Activated T-helper 2 cell treated with anti-CD3 and anti-CD28 coated beads, Interferon-gamma antibody, Interleukin-2, Interleukin-4, amounts not matched to agents 10 μg/mL and 5 μg/mL and 100 μg/mL, durations not matched to agents 14 hours and 24 hours and 36 hours (primary cell): ENCODE measurements around the gene COLEC12. TPM values are rescaled to one million over a fixed set of nuclear protein-coding genes. Genes with fewer than 3 reads are reported as not detected.

Experiments used
- DNase-seq: peaks from one replicate; pipeline ENCODE4 v3.0.0; 2021; ENCODE audit warnings: low spot score
- H3K27ac Mint-ChIP-seq: one replicate; pipeline ENCODE4 v1.8.0; 2021; ENCODE audit warnings: mixed read lengths
- H3K27me3 Mint-ChIP-seq: one replicate; pipeline ENCODE4 v1.8.0; 2021; ENCODE audit warnings: low read depth, mixed read lengths
- H3K36me3 Mint-ChIP-seq: one replicate; pipeline ENCODE4 v1.8.0; 2021; ENCODE audit warnings: low read depth, mixed read lengths
- H3K4me1 Mint-ChIP-seq: one replicate; pipeline ENCODE4 v1.8.0; 2021; ENCODE audit warnings: low read depth, mixed read lengths
- H3K4me3 Mint-ChIP-seq: one replicate; pipeline ENCODE4 v1.8.0; 2021; ENCODE audit warnings: low read depth, mild to moderate bottlenecking, moderate library complexity, mixed read lengths
- H3K9me3 Mint-ChIP-seq: one replicate; pipeline ENCODE4 v1.8.0; 2021; ENCODE audit warnings: mixed read lengths
- intact Hi-C: fragments of 100-400 bp; cut with micrococcal nuclease; formaldehyde crosslinking; loops from one replicate; pipeline ENCODE4 v1.15.1; 2023
- total RNA-seq: library from RNA; stranded (reverse); gene quantifications from 2 replicates; pipeline ENCODE4 v1.2.3, GENCODE V29; 2022

The COLEC12 gene
- total RNA-seq, 1 donor from 2014 or later = not detected

GRCh38 chr18:460791-461190, 39.7 kb downstream of the COLEC12 start:
- DNase-seq = no peak
- H3K9me3 Mint-ChIP-seq = no peaks in the 10 kb centered on the region
- H3K27me3 Mint-ChIP-seq = peaks cover 16% of the 10 kb centered on the region
- no peak overlapping the region for H3K27ac Mint-ChIP-seq
- no peaks in the 10 kb centered on the region for H3K36me3 Mint-ChIP-seq
- no peak overlapping the region for H3K4me3 Mint-ChIP-seq
- no peaks in the 10 kb centered on the region for H3K4me1 Mint-ChIP-seq
- intact Hi-C loops = no loop called here

GRCh38 chr18:459814-460593, 40.5 kb downstream of the COLEC12 start:
- no peak overlapping the region for H3K27ac Mint-ChIP-seq
- H3K4me1 Mint-ChIP-seq = no peaks in the 10 kb centered on the region
- no peak overlapping the region for H3K4me3 Mint-ChIP-seq
- no peaks in the 10 kb centered on the region for H3K36me3 Mint-ChIP-seq
- intact Hi-C loops = no loop called here
- H3K9me3 Mint-ChIP-seq = no peaks in the 10 kb centered on the region
- peaks cover 16% of the 10 kb centered on the region for H3K27me3 Mint-ChIP-seq
- no peak for DNase-seq

- no peak for DNase-seq
- intact Hi-C loops = no loop called here
- no peaks in the 10 kb centered on the region for H3K36me3 Mint-ChIP-seq
- no peaks in the 10 kb centered on the region for H3K27me3 Mint-ChIP-seq
- no peaks in the 10 kb centered on the region for H3K4me1 Mint-ChIP-seq
- H3K27ac Mint-ChIP-seq = no peak overlapping the region
- H3K4me3 Mint-ChIP-seq = no peak overlapping the region
- H3K9me3 Mint-ChIP-seq = no peaks in the 10 kb centered on the region
Observed at GRCh38 chr18:457521-458412, 42.7 kb downstream of the COLEC12 start.

- intact Hi-C loops = no loop called here
- DNase-seq = no peak
- Mint-ChIP-seq H3K27ac (no peak overlapping the region), H3K4me3 (no peak overlapping the region), H3K27me3 (no peaks in the 10 kb centered on the region), H3K9me3 (no peaks in the 10 kb centered on the region), H3K4me1 (no peaks in the 10 kb centered on the region), H3K36me3 (no peaks in the 10 kb centered on the region)
Observed at GRCh38 chr18:457140-457519, 43.4 kb downstream of the COLEC12 start.

GRCh38 chr18:456361-457139, 44.0 kb downstream of the COLEC12 start:
- no peaks in the 10 kb centered on the region for H3K36me3 Mint-ChIP-seq
- H3K27ac Mint-ChIP-seq = no peak overlapping the region
- H3K9me3 Mint-ChIP-seq = no peaks in the 10 kb centered on the region
- no peaks in the 10 kb centered on the region for H3K4me1 Mint-ChIP-seq
- intact Hi-C loops = no loop called here
- no peak for DNase-seq
- H3K4me3 Mint-ChIP-seq = no peak overlapping the region
- no peaks in the 10 kb centered on the region for H3K27me3 Mint-ChIP-seq

GRCh38 chr18:453400-453799, 47.1 kb downstream of the COLEC12 start:
- peaks cover 4% of the 10 kb centered on the region for H3K9me3 Mint-ChIP-seq
- DNase-seq = no peak
- no peaks in the 10 kb centered on the region for H3K36me3 Mint-ChIP-seq
- no peaks in the 10 kb centered on the region for H3K4me1 Mint-ChIP-seq
- no peaks in the 10 kb centered on the region for H3K27me3 Mint-ChIP-seq
- intact Hi-C loops = no loop called here
- no peak overlapping the region for H3K4me3 Mint-ChIP-seq
- H3K27ac Mint-ChIP-seq = no peak overlapping the region

- H3K4me3 Mint-ChIP-seq = no peak overlapping the region
- H3K9me3 Mint-ChIP-seq = peaks cover 4% of the 10 kb centered on the region
- no peaks in the 10 kb centered on the region for H3K27me3 Mint-ChIP-seq
- intact Hi-C loops = no loop called here
- H3K4me1 Mint-ChIP-seq = no peaks in the 10 kb centered on the region
- H3K36me3 Mint-ChIP-seq = no peaks in the 10 kb centered on the region
- DNase-seq = no peak
- H3K27ac Mint-ChIP-seq = no peak overlapping the region
Observed at GRCh38 chr18:452816-453215, 47.7 kb downstream of the COLEC12 start.

- intact Hi-C loops = no loop called here
- Mint-ChIP-seq H3K9me3 (peaks cover 4% of the 10 kb centered on the region), H3K27me3 (no peaks in the 10 kb centered on the region), H3K4me1 (no peaks in the 10 kb centered on the region), H3K4me3 (no peak overlapping the region), H3K27ac (no peak overlapping the region), H3K36me3 (no peaks in the 10 kb centered on the region)
- DNase-seq = no peak
Observed at GRCh38 chr18:449374-449773, 51.1 kb downstream of the COLEC12 start.

- no peaks in the 10 kb centered on the region for H3K36me3 Mint-ChIP-seq
- H3K27ac Mint-ChIP-seq = no peak overlapping the region
- peaks cover 4% of the 10 kb centered on the region for H3K9me3 Mint-ChIP-seq
- no peak overlapping the region for H3K4me3 Mint-ChIP-seq
- H3K4me1 Mint-ChIP-seq = no peaks in the 10 kb centered on the region
- DNase-seq = no peak
- intact Hi-C loops = no loop called here
- no peaks in the 10 kb centered on the region for H3K27me3 Mint-ChIP-seq
Observed at GRCh38 chr18:448116-448790, 52.2 kb downstream of the COLEC12 start.

GRCh38 chr18:446941-447560, 53.5 kb downstream of the COLEC12 start:
- no peak overlapping the region for H3K27ac Mint-ChIP-seq
- H3K27me3 Mint-ChIP-seq = no peaks in the 10 kb centered on the region
- H3K4me1 Mint-ChIP-seq = no peaks in the 10 kb centered on the region
- DNase-seq = no peak
- peaks cover 4% of the 10 kb centered on the region for H3K9me3 Mint-ChIP-seq
- no peaks in the 10 kb centered on the region for H3K36me3 Mint-ChIP-seq
- intact Hi-C loops = no loop called here
- H3K4me3 Mint-ChIP-seq = no peak overlapping the region

- Mint-ChIP-seq H3K36me3 (no peaks in the 10 kb centered on the region), H3K9me3 (no peaks in the 10 kb centered on the region), H3K4me1 (no peaks in the 10 kb centered on the region), H3K27me3 (no peaks in the 10 kb centered on the region), H3K4me3 (no peak overlapping the region), H3K27ac (no peak overlapping the region)
- intact Hi-C loops = no loop called here
- no peak for DNase-seq
Observed at GRCh38 chr18:445055-445454, 55.4 kb downstream of the COLEC12 start.

- H3K27ac Mint-ChIP-seq = no peak overlapping the region
- no peak overlapping the region for H3K4me3 Mint-ChIP-seq
- H3K27me3 Mint-ChIP-seq = no peaks in the 10 kb centered on the region
- no peaks in the 10 kb centered on the region for H3K36me3 Mint-ChIP-seq
- H3K4me1 Mint-ChIP-seq = no peaks in the 10 kb centered on the region
- DNase-seq = no peak
- H3K9me3 Mint-ChIP-seq = no peaks in the 10 kb centered on the region
- intact Hi-C loops = no loop called here
Observed at GRCh38 chr18:438571-438970, 61.9 kb downstream of the COLEC12 start.
